ENCODE results near the gene FLT4.

Gene FLT4

GRCh38 chr5:180628211-180628610 lies 21.2 kb downstream of the FLT4 start:
- H3K4me3 ChIP-seq, result no peak overlapping the region
- H3K4me1 ChIP-seq, result peaks cover 69% of the 10 kb centered on the region
- peak overlapping the region; percentile 59 for H3K4me2 ChIP-seq
- H3K9ac ChIP-seq, result no peak overlapping the region
- no peaks in the 10 kb centered on the region; the same call in 1 of the 2 replicates for H4K20me1 ChIP-seq
- no peaks in the 10 kb centered on the region for H3K36me3 ChIP-seq
- H3K9me3 ChIP-seq, result no peaks in the 10 kb centered on the region
- H3K27me3 ChIP-seq, result no peaks in the 10 kb centered on the region
- 0 out of 2 replicates have a peak overlapping the region, but pooled peaks have one; percentile 46 for H3K27ac ChIP-seq
- TF ChIP-seq Cebpa-rat (IDR thresholded peaks at IDR 0.05), result no peak

GRCh38 chr5:180627386-180628120 lies 21.8 kb downstream of the FLT4 start:
- no peak overlapping the region for H3K4me3 ChIP-seq
- no peak for TF ChIP-seq Cebpa-rat (IDR thresholded peaks at IDR 0.05)
- no peak overlapping the region for H3K9ac ChIP-seq
- no peaks in the 10 kb centered on the region for H3K27me3 ChIP-seq
- peak overlapping the region; percentile 59 for H3K4me2 ChIP-seq
- no peaks in the 10 kb centered on the region for H3K9me3 ChIP-seq
- H4K20me1 ChIP-seq, result no peaks in the 10 kb centered on the region
- peaks cover 67% of the 10 kb centered on the region for H3K4me1 ChIP-seq
- H3K36me3 ChIP-seq, result no peaks in the 10 kb centered on the region
- H3K27ac ChIP-seq, result peak overlapping the region; percentile 46; the same call in 1 of the 2 replicates

- Histone ChIP-seq H3K36me3 (no peaks in the 10 kb centered on the region), H4K20me1 (no peaks in the 10 kb centered on the region), H3K4me3 (no peak overlapping the region), H3K27ac (no peak overlapping the region), H3K4me1 (peaks cover 60% of the 10 kb centered on the region), H3K9ac (no peak overlapping the region), H3K4me2 (peak overlapping the region; percentile 59), H3K9me3 (no peaks in the 10 kb centered on the region), H3K27me3 (no peaks in the 10 kb centered on the region)
- TF ChIP-seq Cebpa-rat (IDR thresholded peaks at IDR 0.05), result no peak
Observed at GRCh38 chr5:180626661-180627385, 22.6 kb downstream of the FLT4 start.

- Histone ChIP-seq H3K9ac (no peak overlapping the region), H3K27me3 (no peaks in the 10 kb centered on the region), H3K36me3 (no peaks in the 10 kb centered on the region), H3K9me3 (no peaks in the 10 kb centered on the region), H3K27ac (0 out of 2 replicates have a peak overlapping the region, but pooled peaks have one; percentile 35), H3K4me3 (no peak overlapping the region), H3K4me2 (peak overlapping the region; percentile 59), H3K4me1 (peaks cover 54% of the 10 kb centered on the region), H4K20me1 (no peaks in the 10 kb centered on the region)
- no peak for TF ChIP-seq Cebpa-rat (IDR thresholded peaks at IDR 0.05)
Observed at GRCh38 chr5:180625791-180626660, 23.4 kb downstream of the FLT4 start.

- TF ChIP-seq Cebpa-rat (IDR thresholded peaks at IDR 0.05), result no peak
- Histone ChIP-seq H3K27me3 (no peaks in the 10 kb centered on the region), H3K9ac (no peak overlapping the region), H3K4me3 (no peak overlapping the region), H3K36me3 (no peaks in the 10 kb centered on the region), H4K20me1 (no peaks in the 10 kb centered on the region), H3K27ac (0 out of 2 replicates have a peak overlapping the region, but pooled peaks have one; percentile 35), H3K4me1 (peaks cover 54% of the 10 kb centered on the region), H3K4me2 (peak overlapping the region; percentile 59), H3K9me3 (no peaks in the 10 kb centered on the region)
Observed at GRCh38 chr5:180625125-180625790, 24.1 kb downstream of the FLT4 start.

- H3K27ac ChIP-seq, result 0 out of 2 replicates have a peak overlapping the region, but pooled peaks have one; percentile 35
- no peaks in the 10 kb centered on the region for H3K9me3 ChIP-seq
- no peaks in the 10 kb centered on the region for H3K36me3 ChIP-seq
- no peak for TF ChIP-seq Cebpa-rat (IDR thresholded peaks at IDR 0.05)
- H3K4me1 ChIP-seq, result peaks cover 54% of the 10 kb centered on the region
- H3K27me3 ChIP-seq, result no peaks in the 10 kb centered on the region
- no peak overlapping the region for H3K4me3 ChIP-seq
- H3K4me2 ChIP-seq, result peak overlapping the region; percentile 59
- no peaks in the 10 kb centered on the region for H4K20me1 ChIP-seq
- no peak overlapping the region for H3K9ac ChIP-seq
Observed at GRCh38 chr5:180624587-180624986, 24.8 kb downstream of the FLT4 start.

- Histone ChIP-seq H3K4me2 (0 out of 2 replicates have a peak overlapping the region, but pooled peaks have one; percentile 30), H3K36me3 (no peaks in the 10 kb centered on the region), H4K20me1 (no peaks in the 10 kb centered on the region), H3K9ac (no peak overlapping the region), H3K4me3 (no peak overlapping the region), H3K27ac (no peak overlapping the region), H3K27me3 (no peaks in the 10 kb centered on the region), H3K9me3 (no peaks in the 10 kb centered on the region), H3K4me1 (peaks cover 54% of the 10 kb centered on the region)
- no peak for TF ChIP-seq Cebpa-rat (IDR thresholded peaks at IDR 0.05)
Observed at GRCh38 chr5:180623844-180624243, 25.6 kb downstream of the FLT4 start.

- Histone ChIP-seq H3K27ac (no peak overlapping the region), H3K27me3 (no peaks in the 10 kb centered on the region), H3K4me2 (0 out of 2 replicates have a peak overlapping the region, but pooled peaks have one; percentile 30), H3K4me3 (no peak overlapping the region), H3K4me1 (peaks cover 54% of the 10 kb centered on the region), H4K20me1 (no peaks in the 10 kb centered on the region), H3K9me3 (no peaks in the 10 kb centered on the region), H3K9ac (no peak overlapping the region), H3K36me3 (no peaks in the 10 kb centered on the region)
- no peak for TF ChIP-seq Cebpa-rat (IDR thresholded peaks at IDR 0.05)
Observed at GRCh38 chr5:180623411-180623834, 26.0 kb downstream of the FLT4 start.

- TF ChIP-seq Cebpa-rat (IDR thresholded peaks at IDR 0.05), result no peak
- Histone ChIP-seq H3K27ac (no peak overlapping the region), H3K4me3 (no peak overlapping the region), H4K20me1 (no peaks in the 10 kb centered on the region), H3K36me3 (no peaks in the 10 kb centered on the region), H3K9ac (no peak overlapping the region), H3K27me3 (no peaks in the 10 kb centered on the region), H3K4me1 (peaks cover 52% of the 10 kb centered on the region), H3K9me3 (no peaks in the 10 kb centered on the region), H3K4me2 (no peak overlapping the region)
Observed at GRCh38 chr5:180622910-180623309, 26.5 kb downstream of the FLT4 start.

All from BLaER1 (cell line).